Activated naive CD8-positive, alpha-beta T cell (primary cell): Measurements from ENCODE around the gene LASP1.

Experiments
- H3K27ac Mint-ChIP-seq: one replicate; pipeline ENCODE4 v1.8.0; 2021; ENCODE audit warnings: mixed read lengths
- H3K27me3 Mint-ChIP-seq: one replicate; pipeline ENCODE4 v1.8.0; 2021; ENCODE audit warnings: mixed read lengths
- H3K36me3 Mint-ChIP-seq: one replicate; pipeline ENCODE4 v1.8.0; 2021; ENCODE audit warnings: mixed read lengths
- H3K4me1 Mint-ChIP-seq: one replicate; pipeline ENCODE4 v1.8.0; 2021; ENCODE audit warnings: low read depth, mixed read lengths
- H3K4me3 Mint-ChIP-seq: one replicate; pipeline ENCODE4 v1.8.0; 2021; ENCODE audit warnings: mild to moderate bottlenecking, mixed read lengths
- H3K9me3 Mint-ChIP-seq: one replicate; pipeline ENCODE4 v1.8.0; 2021; ENCODE audit warnings: low read depth, mixed read lengths

LASP1 gene

GRCh38 chr17:38892620-38893019, 22.8 kb downstream of the LASP1 start:
- H3K4me1 Mint-ChIP-seq = peaks cover 78% of the 10 kb centered on the region
- H3K36me3 Mint-ChIP-seq = no peaks in the 10 kb centered on the region
- no peaks in the 10 kb centered on the region for H3K9me3 Mint-ChIP-seq
- H3K27ac Mint-ChIP-seq = peak overlapping the region; percentile 94
- no peaks in the 10 kb centered on the region for H3K27me3 Mint-ChIP-seq
- H3K4me3 Mint-ChIP-seq = no peak overlapping the region

GRCh38 chr17:38893113-38893512, 23.3 kb downstream of the LASP1 start:
- Mint-ChIP-seq H3K4me3 (peak overlapping the region; percentile 27), H3K36me3 (no peaks in the 10 kb centered on the region)

GRCh38 chr17:38893607-38894006, 23.7 kb downstream of the LASP1 start:
- no peak overlapping the region for H3K4me3 Mint-ChIP-seq
- peak overlapping the region; percentile 83 for H3K27ac Mint-ChIP-seq

More at GRCh38 chr17:38893113-38893512, 23.3 kb downstream of the LASP1 start:
- Mint-ChIP-seq H3K4me1 (peaks cover 78% of the 10 kb centered on the region), H3K27ac (peak overlapping the region; percentile 73), H3K27me3 (no peaks in the 10 kb centered on the region), H3K9me3 (no peaks in the 10 kb centered on the region)

GRCh38 chr17:38894276-38894675, 24.4 kb downstream of the LASP1 start:
- Mint-ChIP-seq H3K36me3 (no peaks in the 10 kb centered on the region), H3K4me1 (peaks cover 81% of the 10 kb centered on the region), H3K4me3 (no peak overlapping the region), H3K27ac (peak overlapping the region; percentile 83), H3K27me3 (no peaks in the 10 kb centered on the region), H3K9me3 (no peaks in the 10 kb centered on the region)

More at GRCh38 chr17:38893607-38894006, 23.7 kb downstream of the LASP1 start:
- peaks cover 80% of the 10 kb centered on the region for H3K4me1 Mint-ChIP-seq
- no peaks in the 10 kb centered on the region for H3K27me3 Mint-ChIP-seq
- H3K36me3 Mint-ChIP-seq = no peaks in the 10 kb centered on the region
- H3K9me3 Mint-ChIP-seq = no peaks in the 10 kb centered on the region

GRCh38 chr17:38896346-38896954, 26.6 kb downstream of the LASP1 start:
- Mint-ChIP-seq H3K27ac (peak overlapping the region; percentile 99), H3K4me3 (no peak overlapping the region), H3K4me1 (peaks cover 77% of the 10 kb centered on the region), H3K36me3 (peaks cover 2% of the 10 kb centered on the region), H3K27me3 (no peaks in the 10 kb centered on the region), H3K9me3 (no peaks in the 10 kb centered on the region)

GRCh38 chr17:38897176-38897575, 27.3 kb downstream of the LASP1 start:
- H3K4me1 Mint-ChIP-seq = peaks cover 70% of the 10 kb centered on the region
- peak overlapping the region; percentile 99 for H3K27ac Mint-ChIP-seq
- H3K4me3 Mint-ChIP-seq = no peak overlapping the region
- no peaks in the 10 kb centered on the region for H3K27me3 Mint-ChIP-seq
- peaks cover 2% of the 10 kb centered on the region for H3K36me3 Mint-ChIP-seq
- H3K9me3 Mint-ChIP-seq = no peaks in the 10 kb centered on the region

- Mint-ChIP-seq H3K27ac (peak overlapping the region; percentile 99), H3K36me3 (peaks cover 2% of the 10 kb centered on the region), H3K4me1 (peaks cover 65% of the 10 kb centered on the region), H3K27me3 (no peaks in the 10 kb centered on the region), H3K4me3 (peak overlapping the region; percentile 88), H3K9me3 (no peaks in the 10 kb centered on the region)
Observed at GRCh38 chr17:38897671-38898290, 27.9 kb downstream of the LASP1 start.

GRCh38 chr17:38898291-38898679, 28.4 kb downstream of the LASP1 start:
- Mint-ChIP-seq H3K4me3 (peak overlapping the region; percentile 88), H3K9me3 (no peaks in the 10 kb centered on the region), H3K27ac (peak overlapping the region; percentile 99), H3K27me3 (no peaks in the 10 kb centered on the region), H3K4me1 (peaks cover 64% of the 10 kb centered on the region), H3K36me3 (peaks cover 2% of the 10 kb centered on the region)

GRCh38 chr17:38898812-38899348, 29.0 kb downstream of the LASP1 start:
- H3K4me1 Mint-ChIP-seq = peaks cover 64% of the 10 kb centered on the region
- peak overlapping the region; percentile 99 for H3K27ac Mint-ChIP-seq
- H3K4me3 Mint-ChIP-seq = peak overlapping the region; percentile 88
- H3K36me3 Mint-ChIP-seq = peaks cover 2% of the 10 kb centered on the region
- no peaks in the 10 kb centered on the region for H3K9me3 Mint-ChIP-seq
- H3K27me3 Mint-ChIP-seq = no peaks in the 10 kb centered on the region

- H3K9me3 Mint-ChIP-seq = no peaks in the 10 kb centered on the region
- H3K27me3 Mint-ChIP-seq = no peaks in the 10 kb centered on the region
- H3K36me3 Mint-ChIP-seq = peaks cover 4% of the 10 kb centered on the region
- H3K4me1 Mint-ChIP-seq = peaks cover 59% of the 10 kb centered on the region
- H3K27ac Mint-ChIP-seq = peak overlapping the region; percentile 99
- peak overlapping the region; percentile 88 for H3K4me3 Mint-ChIP-seq
Observed at GRCh38 chr17:38899421-38899820, 29.6 kb downstream of the LASP1 start.

GRCh38 chr17:38900978-38901656, 31.3 kb downstream of the LASP1 start:
- no peaks in the 10 kb centered on the region for H3K9me3 Mint-ChIP-seq
- H3K27me3 Mint-ChIP-seq = no peaks in the 10 kb centered on the region
- H3K4me1 Mint-ChIP-seq = peaks cover 63% of the 10 kb centered on the region
- peaks cover 4% of the 10 kb centered on the region for H3K36me3 Mint-ChIP-seq
- H3K27ac Mint-ChIP-seq = peak overlapping the region; percentile 79
- peak overlapping the region; percentile 32 for H3K4me3 Mint-ChIP-seq

- Mint-ChIP-seq H3K4me3 (no peak overlapping the region), H3K4me1 (peaks cover 54% of the 10 kb centered on the region), H3K27me3 (no peaks in the 10 kb centered on the region), H3K36me3 (peaks cover 4% of the 10 kb centered on the region), H3K27ac (peak overlapping the region; percentile 73), H3K9me3 (no peaks in the 10 kb centered on the region)
Observed at GRCh38 chr17:38903404-38903803, 33.5 kb downstream of the LASP1 start.

GRCh38 chr17:38904892-38905291, 35.0 kb downstream of the LASP1 start:
- Mint-ChIP-seq H3K27me3 (no peaks in the 10 kb centered on the region), H3K4me1 (peaks cover 42% of the 10 kb centered on the region), H3K4me3 (no peak overlapping the region), H3K36me3 (peaks cover 2% of the 10 kb centered on the region), H3K27ac (no peak overlapping the region), H3K9me3 (no peaks in the 10 kb centered on the region)

- H3K27ac Mint-ChIP-seq = peak overlapping the region; percentile 54
- H3K9me3 Mint-ChIP-seq = no peaks in the 10 kb centered on the region
- peaks cover 41% of the 10 kb centered on the region for H3K4me1 Mint-ChIP-seq
- H3K27me3 Mint-ChIP-seq = no peaks in the 10 kb centered on the region
- H3K36me3 Mint-ChIP-seq = peaks cover 2% of the 10 kb centered on the region
- H3K4me3 Mint-ChIP-seq = no peak overlapping the region
Observed at GRCh38 chr17:38905375-38905774, 35.5 kb downstream of the LASP1 start.
